HCT116 (cell line): Measurements from ENCODE around the gene STX16. TPM values are rescaled to one million over a fixed set of nuclear protein-coding genes. Genes with fewer than 3 reads are reported as not detected.

ENCODE experiments used
- ATAC-seq: fragments of 200-7000 bp; cut with Tn5 transposase; 2 replicates; pipeline ENCODE4 v1.9.1; 2020; ENCODE audit warnings: mild to moderate bottlenecking, moderate library complexity
- BruUV-seq: library from RNA; stranded (reverse); fragments of 400-500 nt; replicated peaks from 2 replicates; lab custom pipeline; 2021; lab: Mats Ljungman, UMichigan
- CTCF ChIA-PET: fragments of 300-600 bp; sonication (Branson Sonifier 250); formaldehyde crosslinking; loops from one replicate; lab custom pipeline; 2021; ENCODE audit warnings: antibody characterized with exemption; lab: Charles Lee
- POLR2A ChIA-PET: fragments of 300-600, 350-600 bp; sonication (Branson Sonifier 250); formaldehyde crosslinking; loops from one replicate; lab custom pipeline; 2021; ENCODE audit warnings: antibody characterized with exemption; lab: Charles Lee
- RAD21 ChIA-PET, 2 experiments: fragments of 300-600 bp; sonication (Branson Sonifier 250); formaldehyde crosslinking; loops; one replicate each; lab custom pipeline; 2023; ENCODE audit warnings: low total read pairs in 2 of 2; ENCODE audit not compliant: uncharacterized antibody in 2 of 2, unreplicated experiment in 2 of 2, low non-redundant PET in 1 of 2; lab: Charles Lee
- DNase-seq: peaks from one replicate; pipeline ENCODE4 v3.0.0-alpha.2; 2010; ENCODE audit warnings: low read depth, low spot score
- H2AFZ ChIP-seq: fragments of 200-600 bp; shearing (Covaris generic), sonication (generic); 2 replicates; pipeline ENCODE4 v1.6.1; 2017; ENCODE audit warnings: low read depth, mixed run types, mixed read lengths, antibody characterized with exemption, low read length; ENCODE audit not compliant: poor library complexity, severe bottlenecking
- H3K27ac ChIP-seq: 2 replicates; pipeline ENCODE4 v1.5.1; 2012; ENCODE audit warnings: low read depth, low read length
- H3K27me3 ChIP-seq: fragments of 200-600 bp; sonication (generic); 2 replicates; pipeline ENCODE4 v1.6.1; 2016; ENCODE audit warnings: mixed run types, low read length, mixed read lengths; ENCODE audit not compliant: insufficient read depth
- H3K36me3 ChIP-seq, 2 experiments: fragments of 200-500 bp in 1 of 2; fragments of 200-600 bp in 1 of 2; sonication (Bioruptor generic) in 1 of 2; sonication (generic) in 1 of 2; 2 replicates each; pipeline versions ENCODE4 v1.5.1 to v1.6.1; 2014 to 2016; ENCODE audit warnings: low read length in 2 of 2, inconsistent platforms in 1 of 2, mixed read lengths in 1 of 2, mixed run types in 1 of 2; ENCODE audit not compliant: insufficient read depth in 2 of 2, control insufficient read depth in 1 of 2
- H3K4me1 ChIP-seq, 2 experiments: fragments of 200-600 bp in 1 of 2; sonication (generic) in 1 of 2; 2 replicates each; pipeline versions ENCODE4 v1.5.1 to v1.6.1; 2012 to 2017; ENCODE audit warnings: low read length in 2 of 2, inconsistent platforms in 1 of 2, mild to moderate bottlenecking in 1 of 2, mixed read lengths in 1 of 2, mixed run types in 1 of 2, moderate library complexity in 1 of 2; ENCODE audit not compliant: insufficient read depth in 2 of 2, control insufficient read depth in 1 of 2
- H3K4me2 ChIP-seq: fragments of 200-600 bp; sonication (generic); 2 replicates; pipeline ENCODE4 v1.6.1; 2017; ENCODE audit warnings: mixed run types, low read length, mixed read lengths
- H3K4me3 ChIP-seq, 2 experiments: fragments of 200-600 bp in 1 of 2; sonication (generic) in 1 of 2; replicated peaks in 1 of 2; 2 replicates each; pipeline ENCODE4 v1.5.1; 2011 to 2016; ENCODE audit warnings: low read length in 2 of 2, control low read depth in 1 of 2, low read depth in 1 of 2, mild to moderate bottlenecking in 1 of 2, mixed read lengths in 1 of 2, mixed run types in 1 of 2
- H3K79me2 ChIP-seq: fragments of 200-600 bp; sonication (generic); 2 replicates; pipeline ENCODE4 v1.6.1; 2017; ENCODE audit warnings: mild to moderate bottlenecking, mixed run types, low read length, moderate library complexity, mixed read lengths; ENCODE audit not compliant: insufficient read depth
- H3K9ac ChIP-seq: fragments of 200-600 bp; sonication (generic); 2 replicates; pipeline ENCODE4 v1.6.1; 2016; ENCODE audit warnings: low read length, mixed read lengths
- H3K9me2 ChIP-seq: fragments of 200-600 bp; sonication (generic), shearing (Covaris generic); 2 replicates; pipeline ENCODE4 v1.6.1; 2017; ENCODE audit warnings: mixed run types, mild to moderate bottlenecking, moderate library complexity; ENCODE audit not compliant: insufficient read depth
- H3K9me3 ChIP-seq, 2 experiments: fragments of 200-500 bp in 1 of 2; fragments of 200-600 bp in 1 of 2; sonication (Bioruptor generic) in 1 of 2; sonication (generic) in 1 of 2; 2 replicates each; pipeline ENCODE4 v1.6.1; 2014 to 2017; ENCODE audit warnings: low read length in 2 of 2, mixed read lengths in 2 of 2, inconsistent platforms in 1 of 2, low read depth in 1 of 2, mild to moderate bottlenecking in 1 of 2, mixed run types in 1 of 2, moderate library complexity in 1 of 2; ENCODE audit not compliant: control insufficient read depth in 1 of 2, insufficient read depth in 1 of 2
- H4K20me1 ChIP-seq: fragments of 200-600 bp; sonication (generic), shearing (Covaris generic); 2 replicates; pipeline ENCODE4 v1.6.1; 2017; ENCODE audit warnings: mixed run types, mild to moderate bottlenecking, moderate library complexity; ENCODE audit not compliant: insufficient read depth
- CTCF ChIP-seq, 3 experiments: fragments of 200-600 bp in 1 of 3; sonication (generic) in 1 of 3; IDR thresholded peaks in 2 of 3; conservative IDR thresholded peaks in 1 of 3; 2 replicates each; pipeline ENCODE4 v1.5.1; 2012 to 2017; ENCODE audit warnings: low read depth in 2 of 3, low read length in 2 of 3, antibody characterized with exemption in 1 of 3, borderline replicate concordance in 1 of 3, control low read depth in 1 of 3, mild to moderate bottlenecking in 1 of 3, mixed read lengths in 1 of 3, mixed run types in 1 of 3, moderate library complexity in 1 of 3; ENCODE audit not compliant: insufficient read depth in 1 of 3
- EZH2 ChIP-seq: fragments of 200-600 bp; sonication (generic); IDR thresholded peaks from 2 replicates; pipeline ENCODE4 v1.6.1; 2017; ENCODE audit warnings: antibody characterized with exemption, mixed run types
- EZH2phosphoT487 ChIP-seq: fragments of 200-600 bp; IDR thresholded peaks from 2 replicates; pipeline ENCODE4 v1.6.1; 2018; ENCODE audit warnings: antibody characterized with exemption, borderline replicate concordance
- MAX ChIP-seq: IDR thresholded peaks from 2 replicates; pipeline ENCODE4 v1.6.1; 2012
- RAD21 ChIP-seq: IDR thresholded peaks from 2 replicates; pipeline ENCODE4 v1.6.1; 2012; ENCODE audit warnings: low read depth, mild to moderate bottlenecking
- intact Hi-C: fragments of 100-400 bp; cut with micrococcal nuclease; formaldehyde crosslinking; loops from 2 replicates; pipeline ENCODE4 v1.10.0; 2022
- total RNA-seq: library from RNA; stranded (reverse); gene quantifications from one replicate; pipeline ENCODE4 v1.2.1, GENCODE V29; 2021; ENCODE audit not compliant: unreplicated experiment

Gene STX16
- total RNA-seq, 1 experiment from 2014 or later, result 55.1 TPM

DNA sequence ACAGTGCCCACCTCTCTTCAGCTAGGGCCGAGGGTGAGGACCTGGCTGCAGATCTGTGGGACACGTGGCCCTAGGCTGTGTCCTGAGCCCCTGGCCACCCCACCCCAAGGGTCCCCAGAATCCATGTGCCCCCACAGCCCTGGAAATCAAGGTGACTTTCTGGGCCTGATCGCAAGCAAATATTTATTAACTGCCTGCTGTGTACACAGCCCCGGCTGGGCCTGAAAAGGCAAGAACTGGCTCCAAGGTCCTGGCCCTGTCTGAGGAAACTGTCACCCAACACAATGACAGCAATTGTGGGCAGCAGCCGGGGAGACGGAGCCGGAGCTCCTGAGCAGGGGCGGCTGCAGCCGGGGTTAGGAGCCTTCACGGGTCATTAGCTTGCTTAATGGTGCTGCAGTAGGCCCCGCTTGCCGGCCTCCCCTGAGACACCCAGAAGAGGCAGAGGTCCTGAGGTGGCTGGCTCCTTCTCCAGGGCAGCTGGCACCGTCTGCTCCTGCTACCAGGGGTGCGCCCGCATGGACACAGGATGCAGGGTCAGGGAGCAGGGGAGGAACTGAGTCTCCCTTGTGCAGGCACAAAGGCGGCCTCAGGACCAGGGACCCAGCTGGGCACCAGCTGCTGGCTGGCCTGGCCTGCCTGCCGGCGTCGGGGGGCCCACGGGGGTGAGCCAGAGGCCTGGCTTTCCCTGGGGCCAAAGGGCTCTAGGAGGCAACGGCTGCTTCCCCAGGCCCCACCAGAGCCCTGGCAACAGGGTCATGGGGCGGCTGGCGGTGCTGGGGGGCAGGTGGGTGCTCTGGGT lies 65.6 kb downstream of the STX16 start:
- H3K9me3 ChIP-seq, result no peaks in the 10 kb centered on the region
- no peak for ATAC-seq
- no peak overlapping the region for H2AFZ ChIP-seq
- no peak overlapping the region for H3K27ac ChIP-seq
- H3K4me1 ChIP-seq, result no peaks in the 10 kb centered on the region
- intact Hi-C loops, result no loop called here
- no peaks in the 10 kb centered on the region for H3K79me2 ChIP-seq
- ChIA-PET POLR2A (no interaction called here), CTCF (no interaction called here), RAD21 (no interaction called here)
- no TSS peak for BruUV-seq
- H3K4me2 ChIP-seq, result no peak overlapping the region
- no peak for TF ChIP-seq MAX
- no peak for TF ChIP-seq CTCF (IDR thresholded peaks at IDR 0.05 in 2 of 3, conservative IDR thresholded peaks at IDR 0.05 in 1 of 3; ENCODE audit: borderline replicate concordance in 1 of 3, insufficient read depth in 1 of 3, low read depth in 2 of 3, low read length in 2 of 3)
- TF ChIP-seq EZH2, result no peak
- TF ChIP-seq RAD21, result no peak
- no peak for TF ChIP-seq EZH2phosphoT487
- no peaks in the 10 kb centered on the region for H3K9me2 ChIP-seq
- H3K9ac ChIP-seq, result no peak overlapping the region
- H4K20me1 ChIP-seq, result no peaks in the 10 kb centered on the region
- DNase-seq, result no peak
- H3K36me3 ChIP-seq, result no peaks in the 10 kb centered on the region
- H3K27me3 ChIP-seq, result no peaks in the 10 kb centered on the region
- H3K4me3 ChIP-seq, result no peak overlapping the region
